ENCODE data around the gene SLIT3.
"Not testable (repeated sequence)": the region's sequence is repeated elsewhere in the genome, so short reads cannot be mapped to it uniquely, and the experiment has no call there.

The SLIT3 gene

DNA sequence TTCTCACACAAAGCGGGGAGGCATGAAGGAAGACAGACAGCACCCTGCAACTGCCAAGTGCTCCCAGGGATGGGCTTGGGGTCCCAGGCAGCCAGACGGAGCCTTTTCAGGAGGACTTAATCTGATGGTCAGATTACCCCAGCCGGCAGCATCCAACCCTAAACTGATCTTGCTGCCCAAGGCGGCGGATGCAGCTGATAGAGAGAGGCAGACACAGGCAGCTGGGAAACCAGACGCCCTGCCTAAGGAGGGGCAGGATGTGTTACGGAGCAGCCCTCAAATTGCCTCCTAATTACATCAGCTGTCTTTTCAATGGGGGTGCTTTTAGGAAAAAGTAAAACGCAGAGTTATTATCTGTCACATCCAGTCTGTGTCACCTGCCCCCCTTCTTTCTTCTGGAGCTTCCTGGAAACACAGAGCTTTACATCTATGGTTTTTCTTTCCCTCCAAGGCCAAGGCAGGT is 530.9 kb downstream of the SLIT3 start:
- no peak for DNase-seq (ENCODE audit: low spot score)

DNA sequence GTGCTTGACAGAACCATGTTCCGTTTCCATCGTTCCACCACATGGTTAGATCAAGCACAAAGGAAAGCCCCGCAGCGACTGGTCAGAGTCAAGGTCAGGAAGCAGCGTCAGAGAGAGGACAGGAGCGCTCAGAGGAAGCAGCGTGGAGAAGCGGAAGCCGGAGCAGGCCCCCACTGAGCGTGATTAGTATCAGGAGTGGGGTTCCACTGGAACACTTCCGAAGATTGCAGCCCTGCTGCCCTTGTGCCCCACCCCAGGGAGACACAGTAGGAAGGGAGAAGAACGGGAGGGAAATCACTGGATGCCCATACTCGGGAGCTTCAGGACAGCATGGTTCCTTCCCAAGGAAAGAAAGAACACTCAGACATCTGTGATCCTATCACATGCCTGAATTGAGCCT is 532.8 kb downstream of the SLIT3 start:
- DNase-seq (ENCODE audit: low spot score), result no peak

- no peak for DNase-seq (ENCODE audit: low spot score)
These were observed 534.6 kb downstream of the SLIT3 start for GRCh38 chr5:168766426-168766700.

GRCh38 chr5:168765551-168766425 is 535.2 kb downstream of the SLIT3 start:
- no peak for DNase-seq (ENCODE audit: low spot score)

DNA sequence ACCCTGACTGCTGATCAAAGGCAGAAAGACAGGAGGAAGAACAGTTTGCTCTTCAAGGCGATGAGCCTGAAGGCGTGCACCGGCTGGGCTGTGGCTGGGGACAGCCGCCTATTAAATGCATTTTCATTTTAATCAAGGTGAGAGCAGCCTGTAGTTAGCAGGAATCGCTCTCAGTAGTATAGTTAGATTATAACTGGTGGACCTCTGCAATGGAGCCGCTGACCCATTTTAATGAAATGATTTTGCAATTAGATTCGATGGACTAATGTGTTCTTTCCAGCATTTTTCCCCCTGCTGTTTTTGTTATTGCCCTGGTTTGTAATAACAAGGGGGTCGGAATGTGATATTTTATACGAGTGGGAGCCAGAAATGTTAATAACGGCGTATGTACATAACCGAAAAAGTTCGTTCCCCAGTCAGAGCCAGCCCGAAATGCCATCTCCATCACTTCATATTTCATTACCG is 535.8 kb downstream of the SLIT3 start:
- no peak for DNase-seq (ENCODE audit: low spot score)

- no peak for DNase-seq (ENCODE audit: low spot score)
These were observed 544.2 kb downstream of the SLIT3 start for GRCh38 chr5:168756453-168757391.

- no peak for DNase-seq (ENCODE audit: low spot score)
These were observed 545.3 kb downstream of the SLIT3 start for GRCh38 chr5:168755548-168756093.

DNA sequence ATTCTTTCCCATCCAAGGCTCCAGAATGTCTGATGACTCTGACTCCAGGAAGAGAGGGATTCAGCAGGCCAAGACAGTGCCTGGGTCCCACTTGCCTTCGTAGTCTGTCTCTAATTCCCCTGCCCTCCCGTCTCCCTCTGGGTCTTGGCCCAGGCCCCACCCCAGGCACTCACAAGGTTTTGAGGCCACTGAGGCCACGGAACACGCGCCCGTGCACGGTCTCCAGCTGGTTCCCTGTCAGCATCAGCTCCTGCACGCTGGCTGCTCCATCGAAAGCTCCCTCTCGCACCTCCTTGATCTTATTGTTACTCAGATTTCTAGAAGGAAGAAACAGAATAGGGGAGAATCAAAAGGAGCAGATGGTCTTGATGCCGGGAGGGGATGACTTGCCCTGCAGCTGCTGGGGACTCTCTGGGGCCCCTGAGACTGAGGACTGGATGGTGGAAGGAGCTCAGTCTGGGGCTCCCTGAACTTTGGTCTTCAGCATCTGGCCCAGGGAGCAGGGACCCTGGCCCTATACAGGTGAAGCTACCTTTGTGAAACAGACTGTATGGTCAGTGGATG is 547.2 kb downstream of the SLIT3 start:
- no peak for DNase-seq (ENCODE audit: low spot score)

GRCh38 chr5:168752416-168753190 is 548.3 kb downstream of the SLIT3 start:
- no peak for DNase-seq (ENCODE audit: low spot score)

DNA sequence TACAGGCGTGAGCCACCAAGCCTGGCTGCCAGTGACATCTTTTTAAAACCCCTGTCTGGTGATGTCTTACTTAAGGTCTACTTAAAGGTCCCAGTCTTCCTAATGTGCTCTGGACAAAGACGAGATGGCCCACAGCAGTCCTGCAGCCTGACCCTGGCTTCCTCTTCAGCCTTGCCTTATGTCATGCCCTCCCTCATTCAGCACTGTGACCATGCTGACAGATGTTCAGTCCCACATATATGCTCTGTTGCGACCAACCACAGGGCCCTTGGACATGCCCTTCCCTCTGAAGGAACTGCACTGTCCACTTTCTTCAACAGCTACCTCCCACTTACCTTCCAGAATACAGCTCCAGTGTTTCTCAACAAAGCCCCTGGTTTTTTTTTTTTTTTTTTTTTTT is 548.9 kb downstream of the SLIT3 start:
- DNase-seq (ENCODE audit: low spot score), result no peak

GRCh38 chr5:168750926-168751325 is 550.0 kb downstream of the SLIT3 start:
- no peak for DNase-seq (ENCODE audit: low spot score)

- no peak for DNase-seq (ENCODE audit: low spot score)
These were observed 551.4 kb downstream of the SLIT3 start for GRCh38 chr5:168749391-168750100.

DNA sequence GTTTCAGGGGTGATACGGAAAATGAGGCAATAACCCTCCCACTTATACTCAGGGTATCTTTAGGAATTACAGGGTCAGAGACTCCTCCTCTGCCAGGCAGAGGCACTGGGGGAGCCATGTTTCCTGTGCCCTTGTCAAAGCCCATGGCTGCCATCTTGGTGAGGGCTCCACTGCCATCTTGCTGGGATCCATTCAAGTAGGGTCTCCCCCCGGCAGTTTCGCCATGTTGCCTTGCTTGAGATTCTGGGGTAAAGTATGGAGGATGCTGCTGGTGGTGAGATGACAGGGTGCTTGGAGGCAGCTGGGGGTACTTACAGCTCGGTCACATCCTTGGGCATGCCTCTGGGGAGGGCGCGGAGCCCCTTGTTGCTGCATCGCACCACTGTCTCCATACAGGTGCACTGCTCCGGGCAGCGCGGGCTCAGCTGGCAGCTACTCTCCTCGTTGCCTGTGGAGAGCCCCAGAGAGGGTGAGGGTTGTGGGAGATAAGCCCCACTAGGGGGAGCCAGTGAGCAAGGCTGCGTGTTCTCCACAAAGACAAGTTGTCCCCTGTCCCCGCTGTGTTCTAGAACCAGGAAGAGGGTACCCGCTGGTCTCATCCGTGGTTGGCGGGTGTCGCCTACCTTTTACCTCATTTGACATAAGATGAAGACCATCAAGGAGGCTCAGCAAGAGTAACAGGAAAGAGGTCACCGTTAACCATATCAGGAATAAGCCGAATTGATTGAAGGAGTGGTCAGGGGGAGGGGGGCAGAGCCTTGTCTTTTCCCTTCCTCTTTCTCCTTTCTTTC is 552.8 kb downstream of the SLIT3 start:
- no peak for DNase-seq (ENCODE audit: low spot score)

- no peak for DNase-seq (ENCODE audit: low spot score)
These were observed 553.9 kb downstream of the SLIT3 start for GRCh38 chr5:168746893-168747640.

DNA sequence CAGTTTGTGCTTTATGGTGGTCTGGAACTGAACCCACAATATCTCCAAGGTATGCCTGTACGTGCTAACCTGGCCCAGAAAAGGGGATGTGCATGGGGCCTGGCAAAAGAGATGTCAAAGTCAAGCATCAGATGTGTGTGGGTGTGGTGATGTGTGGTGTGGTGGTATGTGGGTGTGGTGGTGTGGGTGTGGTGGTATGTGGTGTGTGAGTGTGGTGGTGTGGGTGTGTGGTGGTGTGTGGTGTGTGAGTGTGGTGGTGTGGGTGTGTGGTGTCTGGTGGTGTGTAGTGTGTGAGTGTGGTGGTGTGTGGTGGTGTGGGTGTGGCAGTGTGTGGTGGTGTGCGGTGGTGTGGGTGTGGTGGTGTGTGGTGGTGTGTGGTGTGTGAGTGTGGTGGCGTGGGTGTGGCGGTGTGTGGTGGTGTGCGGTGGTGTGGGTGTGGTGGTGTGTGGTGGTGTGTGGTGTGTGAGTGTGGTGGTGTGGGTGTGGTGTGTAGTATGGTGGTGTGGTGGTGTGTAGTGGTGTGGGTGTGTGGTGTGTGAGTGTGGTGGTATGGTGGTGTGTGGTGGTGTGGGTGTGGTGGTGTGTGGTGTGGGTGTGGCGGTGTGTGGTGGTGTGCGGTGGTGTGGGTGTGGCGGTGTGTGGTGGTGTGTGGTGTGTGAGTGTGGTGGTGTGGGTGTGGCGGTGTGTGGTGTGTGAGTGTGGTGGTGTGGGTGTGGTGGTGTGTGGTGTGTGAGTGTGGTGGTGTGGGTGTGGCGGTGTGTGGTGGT is 554.6 kb downstream of the SLIT3 start:
- not testable (repeated sequence) for DNase-seq (ENCODE audit: low spot score)

- DNase-seq (ENCODE audit: low spot score), result no peak
These were observed 557.3 kb downstream of the SLIT3 start for GRCh38 chr5:168743617-168744016.

DNA sequence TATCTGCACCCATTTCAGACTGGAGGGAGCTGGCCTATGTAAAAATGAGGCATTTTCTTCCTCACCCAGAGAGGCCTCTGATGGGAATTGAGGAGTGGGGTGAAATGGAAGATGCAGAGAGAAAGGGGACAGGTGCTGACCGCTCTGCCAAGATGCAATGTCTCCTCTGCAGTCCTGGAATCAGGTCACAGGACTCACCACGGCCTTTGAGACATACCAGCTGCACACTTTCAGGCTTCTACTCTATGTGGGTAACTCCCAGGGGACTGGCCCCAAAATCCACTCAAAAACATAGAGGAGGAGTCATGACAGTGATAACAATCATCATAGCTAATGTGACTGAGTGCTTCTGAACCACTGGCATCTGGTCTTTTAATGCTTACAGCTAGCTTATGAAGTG is 558.6 kb downstream of the SLIT3 start:
- not testable (repeated sequence) for DNase-seq (ENCODE audit: low spot score)

DNA sequence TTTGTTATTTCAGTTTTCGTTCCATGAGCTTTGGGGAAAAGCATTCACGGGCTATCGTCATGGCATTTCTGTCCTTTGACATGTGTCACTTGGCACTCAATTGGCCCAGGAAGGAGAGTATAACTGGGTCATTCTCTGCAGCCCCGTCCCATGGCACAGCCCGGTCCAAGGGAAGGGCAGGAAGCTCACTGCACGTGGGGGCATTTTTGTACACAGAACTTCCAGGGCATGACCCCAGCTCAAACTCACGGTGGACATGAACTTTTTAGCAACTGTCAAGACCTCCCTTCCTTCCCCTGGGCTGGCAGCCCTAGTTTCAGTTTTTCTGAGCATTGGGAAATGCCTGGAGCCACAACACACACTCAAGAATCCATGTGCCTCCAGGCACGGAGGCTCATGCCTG is 560.1 kb downstream of the SLIT3 start:
- DNase-seq (ENCODE audit: low spot score), result no peak
